ENCODE data around the gene ARMH4. TPM values are rescaled to one million over a fixed set of nuclear protein-coding genes. Genes with fewer than 3 reads are reported as not detected.

Gene ARMH4
- polyA plus RNA-seq, 1 experiment: 1.6 TPM

- no peak overlapping the region for H3K4me3 ChIP-seq (ENCODE audit: low read depth, low read length)
- H3K36me3 ChIP-seq (ENCODE audit: control insufficient read depth, insufficient read depth, low read length): no peaks in the 10 kb centered on the region
- CTCF ChIA-PET: no interaction called here
- no peak for TF ChIP-seq CTCF (IDR thresholded peaks at IDR 0.05; ENCODE audit: insufficient read depth, low read depth, low read length)
- no peak for DNase-seq (ENCODE audit: low read depth)
- H3K27me3 ChIP-seq (ENCODE audit: control insufficient read depth, insufficient read depth, low read length): no peaks in the 10 kb centered on the region
- POLR2A ChIA-PET: no interaction called here
These were observed 177.1 kb downstream of the ARMH4 start for GRCh38 chr14:57974896-57975295.

DNA sequence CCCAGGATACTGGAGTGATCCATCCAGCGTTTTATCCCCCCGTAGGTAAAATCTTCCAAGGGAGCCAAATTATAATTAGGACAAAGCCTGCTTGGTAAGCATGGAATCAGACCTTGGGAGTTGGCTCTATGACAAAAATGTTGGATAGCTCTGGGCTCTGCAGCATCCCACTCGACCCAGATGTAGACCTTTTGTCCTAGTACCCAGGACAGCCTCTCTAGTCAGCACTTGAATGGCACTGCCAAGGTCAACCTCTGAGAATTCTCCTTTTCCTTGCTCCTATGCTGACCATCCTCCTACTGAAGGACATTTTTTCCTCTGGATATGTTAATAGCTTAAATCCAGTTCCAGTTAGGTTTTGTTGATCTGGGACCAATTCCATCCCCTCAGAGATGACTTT, 181.4 kb downstream of the ARMH4 start:
- Histone ChIP-seq H3K27me3 (ENCODE audit: control insufficient read depth, insufficient read depth, low read length) (no peaks in the 10 kb centered on the region), H3K4me3 (ENCODE audit: low read depth, low read length) (no peak overlapping the region), H3K36me3 (ENCODE audit: control insufficient read depth, insufficient read depth, low read length) (no peaks in the 10 kb centered on the region)
- POLR2A ChIA-PET: no interaction called here
- no peak for DNase-seq (ENCODE audit: low read depth)
- CTCF ChIA-PET: interaction anchor here (0.9 kb wide), 1 partner anchor 11 kb away, joined by 3 read pairs; no protein-coding TSS in a partner anchor
- no peak for TF ChIP-seq CTCF (IDR thresholded peaks at IDR 0.05; ENCODE audit: insufficient read depth, low read depth, low read length)

- no peak for TF ChIP-seq CTCF (IDR thresholded peaks at IDR 0.05; ENCODE audit: insufficient read depth, low read depth, low read length)
- POLR2A ChIA-PET: no interaction called here
- no peak overlapping the region for H3K4me3 ChIP-seq (ENCODE audit: low read depth, low read length)
- CTCF ChIA-PET: interaction anchor here (0.9 kb wide), 1 partner anchor 12 kb away, joined by 3 read pairs; no protein-coding TSS in a partner anchor
- no peaks in the 10 kb centered on the region for H3K27me3 ChIP-seq (ENCODE audit: control insufficient read depth, insufficient read depth, low read length)
- no peaks in the 10 kb centered on the region for H3K36me3 ChIP-seq (ENCODE audit: control insufficient read depth, insufficient read depth, low read length)
- DNase-seq (ENCODE audit: low read depth): no peak
These were observed 181.8 kb downstream of the ARMH4 start for GRCh38 chr14:57970175-57970574.

DNA sequence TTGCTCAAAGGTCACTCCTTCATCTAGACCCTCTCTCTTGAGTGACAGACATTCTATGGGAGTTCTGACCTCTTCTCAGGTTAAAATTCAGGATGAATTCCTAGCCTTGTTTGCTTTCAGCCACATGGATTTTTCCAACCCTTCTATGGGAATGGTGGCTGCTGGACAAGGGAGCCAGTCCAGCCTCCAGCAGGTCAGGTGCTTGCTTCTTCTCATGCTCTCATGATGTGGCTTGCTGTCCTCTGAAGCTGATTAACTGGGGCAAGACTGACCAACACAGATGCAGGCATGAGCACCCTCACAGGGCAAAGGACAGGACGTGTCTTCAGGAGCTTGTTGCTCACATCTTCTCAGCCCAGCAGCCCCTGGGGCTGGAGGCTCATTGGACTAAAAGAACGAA, 188.9 kb downstream of the ARMH4 start:
- TF ChIP-seq CTCF (IDR thresholded peaks at IDR 0.05; ENCODE audit: insufficient read depth, low read depth, low read length): no peak
- H3K36me3 ChIP-seq (ENCODE audit: control insufficient read depth, insufficient read depth, low read length): no peaks in the 10 kb centered on the region
- ChIA-PET CTCF (interaction anchor here (1.0 kb wide), 1 partner anchor 24 kb away, joined by 3 read pairs; no protein-coding TSS in a partner anchor), POLR2A (no interaction called here)
- DNase-seq (ENCODE audit: low read depth): no peak
- H3K27me3 ChIP-seq (ENCODE audit: control insufficient read depth, insufficient read depth, low read length): no peaks in the 10 kb centered on the region; the same call in none of the 2 replicates
- no peak overlapping the region for H3K4me3 ChIP-seq (ENCODE audit: low read depth, low read length)

DNA sequence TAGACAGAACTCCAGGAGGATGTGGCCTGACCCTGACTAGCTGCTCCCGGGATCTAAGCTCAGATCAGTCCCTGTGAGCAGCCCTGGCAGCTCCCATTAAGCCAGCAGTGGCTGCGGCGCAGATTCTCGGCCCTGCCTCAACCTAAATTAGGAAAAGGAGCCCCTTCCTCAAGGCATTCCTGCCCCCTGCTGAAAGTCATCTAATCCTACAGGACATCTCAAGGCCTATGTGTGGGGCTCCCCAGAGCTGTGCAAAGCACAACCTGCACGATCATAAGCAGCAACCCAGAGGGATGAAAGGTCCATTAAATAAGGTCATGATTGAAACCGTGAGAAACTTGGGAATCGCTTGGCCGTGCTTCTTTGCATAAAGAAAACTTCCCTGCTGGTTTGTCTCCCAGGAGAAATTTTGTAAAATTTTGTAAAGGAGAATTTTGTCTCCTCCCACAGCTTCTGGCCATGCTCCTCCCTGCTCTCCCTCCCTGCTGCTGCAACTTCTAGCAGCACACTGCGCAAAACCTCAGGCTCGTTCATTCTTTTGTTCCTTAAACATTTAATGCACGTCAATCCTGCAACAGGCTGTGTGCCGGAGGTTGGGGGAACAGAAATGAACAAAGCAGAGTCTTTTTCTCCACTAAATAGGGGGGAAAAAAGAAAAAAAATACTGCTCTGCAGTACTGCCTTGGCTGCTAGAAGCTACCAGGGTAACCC, 189.5 kb downstream of the ARMH4 start:
- H3K27me3 ChIP-seq (ENCODE audit: control insufficient read depth, insufficient read depth, low read length): no peaks in the 10 kb centered on the region; the same call in none of the 2 replicates
- TF ChIP-seq CTCF (IDR thresholded peaks at IDR 0.05; ENCODE audit: insufficient read depth, low read depth, low read length): no peak
- no peak overlapping the region for H3K4me3 ChIP-seq (ENCODE audit: low read depth, low read length)
- no peaks in the 10 kb centered on the region for H3K36me3 ChIP-seq (ENCODE audit: control insufficient read depth, insufficient read depth, low read length)
- no peak for DNase-seq (ENCODE audit: low read depth)
- ChIA-PET CTCF (interaction anchor here (1.0 kb wide), 1 partner anchor 23 kb away, joined by 3 read pairs; no protein-coding TSS in a partner anchor), POLR2A (no interaction called here)

Data from BJ (cell line).